A549 (cell line): ENCODE data around the gene PSMD13. TPM values are rescaled to one million over a fixed set of nuclear protein-coding genes. Genes with fewer than 3 reads are reported as not detected.

ENCODE experiments used
- ATAC-seq, 2 experiments: fragments of 200-7000 bp in 1 of 2; fragments of >200 bp in 1 of 2; cut with Nextera tagmentation in 1 of 2; cut with Tn5 transposase in 1 of 2; 3 replicates each; pipeline versions ENCODE4 v1.8.0 to v1.9.1; 2018 to 2020; ENCODE audit warnings: mild to moderate bottlenecking in 1 of 2, moderate library complexity in 1 of 2
- CTCF ChIA-PET: fragments of 300-600 bp; sonication (Branson Sonifier 250); formaldehyde crosslinking; extraction: SDS; loops from one replicate; lab custom pipeline; 2021; ENCODE audit warnings: antibody characterized with exemption, inconsistent platforms; lab: Yijun Ruan, JAX
- POLR2A ChIA-PET: fragments of 350-600 bp; formaldehyde crosslinking; extraction: SDS; loops from one replicate; lab custom pipeline; 2021; ENCODE audit warnings: antibody characterized with exemption, inconsistent platforms; lab: Yijun Ruan, JAX
- DNase-seq, 2 experiments: peaks; one replicate each; pipeline versions ENCODE4 v3.0.0 to v3.0.0-alpha.2; 2011 to 2016; ENCODE audit warnings: low read depth in 1 of 2, low spot score in 1 of 2
- FAIRE-seq: peaks from 2 replicates; lab custom pipeline; 2011; peaks lifted over from hg19 to GRCh38; lab: Jason Lieb, UNC
- H3K27ac ChIP-seq, 2 experiments: fragments of >200 bp; sonication (Bioruptor Twin); formaldehyde crosslinking; 3 replicates each; pipeline ENCODE4 v1.5.1; 2016 to 2017
- H3K4me1 ChIP-seq: fragments of >200 bp; sonication (Bioruptor Twin); formaldehyde crosslinking; 3 replicates; pipeline ENCODE4 v1.6.1; 2016
- H3K4me2 ChIP-seq: fragments of >200 bp; sonication (Bioruptor Twin); formaldehyde crosslinking; 3 replicates; pipeline ENCODE4 v1.6.1; 2016
- H3K4me3 ChIP-seq: fragments of >200 bp; sonication (Bioruptor Twin); formaldehyde crosslinking; 3 replicates; pipeline ENCODE4 v1.5.1; 2016
- H3K9me3 ChIP-seq: fragments of >200 bp; sonication (Bioruptor Twin); formaldehyde crosslinking; 3 replicates; pipeline ENCODE4 v1.6.1; 2016
- ATOH8 ChIP-seq: fragments of 250-450 bp; sonication (Bioruptor Pico); IDR thresholded peaks from 2 replicates; pipeline ENCODE4 v1.5.0; 2020; ENCODE audit warnings: low read depth, mild to moderate bottlenecking, moderate library complexity
- BCL3 ChIP-seq: fragments of >200 bp; sonication (Bioruptor Twin); formaldehyde crosslinking; IDR thresholded peaks from 3 replicates; pipeline ENCODE4 v1.6.1; 2016
- CBX2 ChIP-seq: fragments of 200-600 bp; sonication (generic); IDR thresholded peaks from 2 replicates; pipeline ENCODE4 v1.6.1; 2016; ENCODE audit warnings: low read depth, mild to moderate bottlenecking, borderline replicate concordance
- CHD2 ChIP-seq: fragments of 150-350 bp; IDR thresholded peaks from 2 replicates; pipeline ENCODE4 v1.6.1; 2014; ENCODE audit warnings: low read length; ENCODE audit not compliant: partially characterized antibody
- CTCF ChIP-seq: fragments of >200 bp; sonication (Bioruptor Twin); formaldehyde crosslinking; IDR thresholded peaks from 3 replicates; pipeline ENCODE4 v1.5.1; 2016
- EP300 ChIP-seq, 2 experiments: fragments of >200 bp; sonication (Bioruptor Twin); formaldehyde crosslinking; IDR thresholded peaks; 2 replicates in 1 of 2; 3 replicates in 1 of 2; pipeline ENCODE4 v1.6.1; 2016 to 2017
- FOXS1 ChIP-seq: fragments of 250-450 bp; sonication (Bioruptor Pico); IDR thresholded peaks from 2 replicates; pipeline ENCODE4 v1.5.0; 2020; ENCODE audit warnings: mild to moderate bottlenecking, moderate library complexity
- HOXA7 ChIP-seq: fragments of 250-450 bp; sonication (Bioruptor Pico); IDR thresholded peaks from 2 replicates; pipeline ENCODE4 v1.5.0; 2020; ENCODE audit warnings: mild to moderate bottlenecking, moderate library complexity
- HOXB13 ChIP-seq: fragments of 250-450 bp; sonication (Bioruptor Pico); IDR thresholded peaks from 2 replicates; pipeline ENCODE4 v1.5.0; 2020; ENCODE audit warnings: low read depth, mild to moderate bottlenecking, moderate library complexity
- JUN ChIP-seq, 2 experiments: fragments of >200 bp; sonication (Bioruptor Twin); formaldehyde crosslinking; IDR thresholded peaks; 2 replicates in 1 of 2; 3 replicates in 1 of 2; pipeline ENCODE4 v1.6.1; 2016 to 2017
- KDM5A ChIP-seq: fragments of 200-600 bp; sonication (generic); IDR thresholded peaks from 2 replicates; pipeline ENCODE4 v1.6.1; 2016; ENCODE audit warnings: antibody characterized with exemption, mild to moderate bottlenecking
- MAX ChIP-seq: IDR thresholded peaks from 2 replicates; pipeline ENCODE4 v1.6.1; 2012
- NFE2L2 ChIP-seq: fragments of 150-350 bp; conservative IDR thresholded peaks from 2 replicates; pipeline ENCODE4 v1.6.1; 2014; ENCODE audit warnings: low read length
- NPAS2 ChIP-seq: fragments of 250-450 bp; sonication (Bioruptor Pico); IDR thresholded peaks from 2 replicates; pipeline ENCODE4 v1.8.0; 2022; ENCODE audit warnings: mild to moderate bottlenecking, moderate library complexity, borderline replicate concordance
- PHF8 ChIP-seq: fragments of 200-600 bp; sonication (generic); IDR thresholded peaks from 2 replicates; pipeline ENCODE4 v1.6.1; 2016; ENCODE audit warnings: low read depth, mild to moderate bottlenecking, antibody characterized with exemption, moderate library complexity, borderline replicate concordance
- POLR2AphosphoS2 ChIP-seq: conservative IDR thresholded peaks from 2 replicates; pipeline ENCODE4 v1.6.1; 2012; ENCODE audit warnings: low read length, improper control_type of control experiment, inconsistent platforms
- RAD21 ChIP-seq, 2 experiments: fragments of >200 bp in 1 of 2; sonication (Bioruptor Twin) in 1 of 2; formaldehyde crosslinking in 1 of 2; IDR thresholded peaks in 1 of 2; conservative IDR thresholded peaks in 1 of 2; 2 replicates in 1 of 2; 3 replicates in 1 of 2; pipeline ENCODE4 v1.6.1; 2012 to 2018; ENCODE audit warnings: inconsistent platforms in 1 of 2
- RNF2 ChIP-seq: fragments of 200-600 bp; sonication (generic); IDR thresholded peaks from 2 replicates; pipeline ENCODE4 v1.6.1; 2016; ENCODE audit warnings: low read depth, mild to moderate bottlenecking, antibody characterized with exemption, moderate library complexity, borderline replicate concordance
- SMC3 ChIP-seq: fragments of >200 bp; sonication (Bioruptor Twin); formaldehyde crosslinking; IDR thresholded peaks from 3 replicates; pipeline ENCODE4 v1.6.1; 2018; ENCODE audit warnings: inconsistent platforms
- ZSCAN20 ChIP-seq: fragments of 250-450 bp; sonication (Bioruptor Pico); IDR thresholded peaks from 2 replicates; pipeline ENCODE4 v1.8.0; 2022; ENCODE audit warnings: mild to moderate bottlenecking, moderate library complexity
- WGBS: methylation state at CpG from one replicate; pipeline ENCODE4 v1.1.6; 2017; ENCODE audit errors: missing lambda C conversion rate; 5-methylcytosine and 5-hydroxymethylcytosine counted together
- polyA plus RNA-seq, 4 experiments: library from polyadenylated mRNA; depleted of rRNA in 3 of 4; stranded (reverse); fragments of >200 nt; fragmentation: RNase III in 1 of 4; extraction: RNeasy Plus Mini Kit Qiagen cat#74134 plus additional on column Dnase treatment in 1 of 4; gene quantifications; 2 replicates in 3 of 4; 3 replicates in 1 of 4; pipeline ENCODE4 v1.2.3, GENCODE V29; 2011 to 2017

The PSMD13 gene
- polyA plus RNA-seq, 2 of the 4 experiments (the other 2 are of a cell fraction) = 153 to 198 TPM

GRCh38 chr11:276219-276618 is 39.4 kb downstream of the PSMD13 start:
- DNase-seq (no peak), ATAC-seq (no peak), FAIRE-seq (no peak)
- Histone ChIP-seq H3K27ac (no peak overlapping the region), H3K4me1 (peaks cover 12% of the 10 kb centered on the region; the same call in 1 of the 3 replicates), H3K4me3 (no peak overlapping the region)
- POLR2A ChIA-PET = no interaction called here
- no peak for TF ChIP-seq BCL3
- no peak for TF ChIP-seq PHF8
- no peak for TF ChIP-seq CBX2
- no peak for TF ChIP-seq HOXA7 (CRISPR knock-in tag)
- TF ChIP-seq KDM5A = no peak
- TF ChIP-seq RNF2 = no peak
- TF ChIP-seq EP300 (IDR thresholded peaks at IDR 0.05) = no peak
- no peak for TF ChIP-seq SMC3
- no peak for TF ChIP-seq POLR2AphosphoS2
- no peak for TF ChIP-seq FOXS1
- TF ChIP-seq ATOH8 (CRISPR knock-in tag) = no peak
- TF ChIP-seq ZSCAN20 (CRISPR knock-in tag) = no peak
- TF ChIP-seq NFE2L2 = no peak
- no peak for TF ChIP-seq CTCF
- TF ChIP-seq MAX = no peak
- TF ChIP-seq JUN (IDR thresholded peaks at IDR 0.05) = no peak
- TF ChIP-seq NPAS2 (CRISPR knock-in tag) = no peak
- TF ChIP-seq, all 56 proteins: peak for 0
- H3K9me3 ChIP-seq = no peaks in the 10 kb centered on the region; the same call in 2 of the 3 replicates
- CTCF ChIA-PET = interaction anchor here (1.2 to 3.0 kb wide), 2 partner anchors 22 to 26 kb away, joined by 3 to 13 read pairs; no protein-coding TSS in a partner anchor
- no peak overlapping the region for H3K4me2 ChIP-seq

- 75% methylated on average over 21 of the region's 21 CpGs for WGBS
- peaks cover 14% of the 10 kb centered on the region; the same call in 1 of the 3 replicates for H3K4me1 ChIP-seq
- H3K4me2 ChIP-seq = no peak within 1 kb of the TSS
- H3K9me3 ChIP-seq = no peaks in the 10 kb centered on the region; the same call in 2 of the 3 replicates
- TF ChIP-seq CHD2 (no peak), HOXB13 (CRISPR knock-in tag) (no peak), RAD21 (conservative IDR thresholded peaks at IDR 0.05 in 1 of 2, IDR thresholded peaks at IDR 0.05 in 1 of 2) (no peak)
- no peak for FAIRE-seq
- H3K4me3 ChIP-seq = no peak within 1 kb of the TSS
- ChIA-PET POLR2A (no interaction called here), CTCF (interaction anchor here (1.1 to 3.1 kb wide), 3 partner anchors 19 to 99 kb away, joined by 3 to 12 read pairs (median 3); no protein-coding TSS in a partner anchor)
- DNase-seq = no peak
- no peak for ATAC-seq
- no peak within 1 kb of the TSS for H3K27ac ChIP-seq
These were observed 41.5 kb downstream of the PSMD13 start, which contains the start of gene NLRP6 for GRCh38 chr11:278001-278951. NLRP6 (plus strand) TSS chr11:278407; CDS start chr11:278570, 163 bp downstream.
